Endothelial cell of umbilical vein (primary cell): Measurements from ENCODE around the gene KRT82. TPM values are rescaled to one million over a fixed set of nuclear protein-coding genes. Genes with fewer than 3 reads are reported as not detected.

Experiments used
- BruUV-seq: library from RNA; stranded (reverse); fragments of 400-500 nt; replicated peaks from 2 replicates; lab custom pipeline; 2021; lab: Mats Ljungman, UMichigan
- CTCF ChIA-PET: fragments of 300-600, 350-600 bp; sonication (Branson Sonifier 250); formaldehyde crosslinking; loops from one replicate; lab custom pipeline; 2021; ENCODE audit warnings: antibody characterized with exemption, inconsistent platforms; lab: Charles Lee
- POLR2A ChIA-PET: fragments of 300-600, 350-600 bp; sonication (Branson Sonifier 250); formaldehyde crosslinking; loops from one replicate; lab custom pipeline; 2021; ENCODE audit warnings: antibody characterized with exemption, inconsistent platforms; lab: Charles Lee
- DNase-seq: peaks from one replicate; pipeline ENCODE4 v3.0.0-alpha.2; 2011; ENCODE audit warnings: low read depth, low spot score
- FAIRE-seq: peaks from 2 replicates; lab custom pipeline; 2011; peaks lifted over from hg19 to GRCh38; lab: Jason Lieb, UNC
- H2AFZ ChIP-seq: 2 replicates; pipeline ENCODE4 v1.6.0; 2012; ENCODE audit warnings: low read depth, low read length, control low read depth, inconsistent platforms
- H3K27ac ChIP-seq: 2 replicates; pipeline ENCODE4 v1.5.1; 2011; ENCODE audit warnings: low read depth, mild to moderate bottlenecking, control low read depth, low read length, moderate library complexity; ENCODE audit not compliant: insufficient read depth
- H3K27me3 ChIP-seq, 2 experiments: 2 replicates each; pipeline versions ENCODE4 v1.6.0 to v1.6.1; 2011; ENCODE audit warnings: low read length in 2 of 2, mixed read lengths in 1 of 2; ENCODE audit not compliant: control insufficient read depth in 2 of 2, insufficient read depth in 2 of 2
- H3K36me3 ChIP-seq, 2 experiments: 2 replicates in 1 of 2; 3 replicates in 1 of 2; pipeline ENCODE4 v1.5.1; 2011; ENCODE audit warnings: low read length in 2 of 2, mild to moderate bottlenecking in 1 of 2, moderate library complexity in 1 of 2; ENCODE audit not compliant: control insufficient read depth in 2 of 2, insufficient read depth in 2 of 2; ENCODE audit errors: extremely low read depth in 1 of 2
- H3K4me1 ChIP-seq: 3 replicates; pipeline ENCODE4 v1.5.1; 2011; ENCODE audit warnings: mild to moderate bottlenecking, low read length; ENCODE audit not compliant: control insufficient read depth, insufficient read depth; ENCODE audit errors: extremely low read depth
- H3K4me2 ChIP-seq: 2 replicates; pipeline ENCODE4 v1.6.1; 2011; ENCODE audit warnings: low read length, control low read depth, mixed read lengths; ENCODE audit not compliant: insufficient read depth
- H3K4me3 ChIP-seq, 3 experiments: fragments of 200-600 bp in 1 of 3; sonication (generic), shearing (Covaris generic) in 1 of 3; replicated peaks in 1 of 3; 2 replicates each; pipeline ENCODE4 v1.5.1; 2011 to 2016; ENCODE audit warnings: control low read depth in 3 of 3, low read length in 3 of 3, mild to moderate bottlenecking in 2 of 3, inconsistent platforms in 1 of 3, low read depth in 1 of 3, moderate library complexity in 1 of 3; ENCODE audit not compliant: insufficient read depth in 1 of 3
- H3K79me2 ChIP-seq: 2 replicates; pipeline ENCODE4 v1.6.0; 2012; ENCODE audit warnings: low read length, inconsistent platforms; ENCODE audit not compliant: control insufficient read depth, insufficient read depth
- H3K9ac ChIP-seq: replicated peaks from 2 replicates; pipeline ENCODE3; 2011; ENCODE audit warnings: low read length, control low read depth; ENCODE audit not compliant: insufficient read depth; ENCODE audit errors: extremely low read depth
- H3K9me1 ChIP-seq: replicated peaks from 3 replicates; pipeline ENCODE4 v1.6.0; 2011; ENCODE audit warnings: mild to moderate bottlenecking, low read length; ENCODE audit not compliant: control insufficient read depth, insufficient read depth; ENCODE audit errors: extremely low read depth
- H3K9me3 ChIP-seq: replicated peaks from 2 replicates; pipeline ENCODE4 v1.5.1; 2012; ENCODE audit warnings: low read length, inconsistent platforms; ENCODE audit not compliant: control insufficient read depth, insufficient read depth
- H4K20me1 ChIP-seq: replicated peaks from 2 replicates; pipeline ENCODE3; 2011; ENCODE audit warnings: mild to moderate bottlenecking, low read length; ENCODE audit not compliant: control insufficient read depth, insufficient read depth; ENCODE audit errors: extremely low read depth
- CTCF ChIP-seq, 2 donors: IDR thresholded peaks; 1 replicate in 1 of 2; 2 replicates in 1 of 2; pipeline ENCODE4 v1.5.1; 2011; ENCODE audit warnings: low read length in 2 of 2, mild to moderate bottlenecking in 2 of 2, moderate library complexity in 2 of 2, control low read depth in 1 of 2, inconsistent platforms in 1 of 2, low read depth in 1 of 2; ENCODE audit not compliant: insufficient read depth in 1 of 2; ENCODE audit errors: extremely low read depth in 1 of 2
- EZH2 ChIP-seq: IDR thresholded peaks from 2 replicates; pipeline ENCODE4 v1.6.1; 2012; ENCODE audit warnings: borderline replicate concordance, low read depth, mild to moderate bottlenecking, moderate library complexity, low read length, inconsistent platforms; ENCODE audit not compliant: severe bottlenecking
- FOS ChIP-seq: IDR thresholded peaks from 2 replicates; pipeline ENCODE4 v1.6.1; 2011; ENCODE audit warnings: mild to moderate bottlenecking, low read length, moderate library complexity, borderline replicate concordance; ENCODE audit not compliant: insufficient read depth
- GATA2 ChIP-seq: IDR thresholded peaks from 2 replicates; pipeline ENCODE4 v1.7.0; 2011; ENCODE audit warnings: low read depth, mild to moderate bottlenecking, moderate library complexity, mixed read lengths, low read length; ENCODE audit not compliant: insufficient read length, insufficient read depth
- JUN ChIP-seq: IDR thresholded peaks from 2 replicates; pipeline ENCODE4 v1.6.1; 2011; ENCODE audit warnings: borderline replicate concordance, low read depth; ENCODE audit not compliant: insufficient read length, insufficient read depth
- MAX ChIP-seq: IDR thresholded peaks from 2 replicates; pipeline ENCODE4 v1.6.1; 2011; ENCODE audit not compliant: insufficient read depth, insufficient read length
- MYC ChIP-seq: IDR thresholded peaks from one replicate; pipeline ENCODE4 v1.6.1; 2011; ENCODE audit warnings: mild to moderate bottlenecking, low read depth, low read length
- POLR2A ChIP-seq: IDR thresholded peaks from 2 replicates; pipeline ENCODE4 v1.6.1; 2012; ENCODE audit warnings: low read depth, mild to moderate bottlenecking, control low read depth, low read length
- POLR2AphosphoS5 ChIP-seq: IDR thresholded peaks from 2 replicates; pipeline ENCODE4 v1.6.1; 2012; ENCODE audit warnings: low read depth, mild to moderate bottlenecking, control low read depth, low read length, moderate library complexity; ENCODE audit not compliant: insufficient read depth
- dilution Hi-C: fragments of 300-500 bp; cut with MboI; formaldehyde crosslinking; loops from one replicate; pipeline ENCODE4 v1.15.0; 2019; ENCODE audit warnings: low sequenced_read_pairs; ENCODE audit not compliant: extremely low pct_ligation_motif_present
- intact Hi-C: fragments of 100-400 bp; cut with micrococcal nuclease; formaldehyde crosslinking; loops from one replicate; pipeline ENCODE4 v1.10.0; 2022
- polyA plus RNA-seq, 4 experiments: library from polyadenylated mRNA; depleted of rRNA in 3 of 4; stranded (reverse) in 3 of 4; unstranded in 1 of 4; fragments of >200 nt; gene quantifications; 2 replicates each; pipeline versions ENCODE4 v1.2.1 to v1.2.3, GENCODE V29; 2011 to 2012; ENCODE audit warnings: missing spikeins in 1 of 4
- total RNA-seq: library from RNA; stranded (reverse); gene quantifications from 2 replicates; pipeline ENCODE4 v1.2.3, GENCODE V29; 2021

KRT82 gene
- total and polyA plus RNA-seq, 2 donors (not counting 3 experiments of a cell fraction or from before 2014, with no cell fraction given) = not detected

GRCh38 chr12:52454411-52455201 lies 48.5 kb upstream of the KRT82 start:
- Histone ChIP-seq H3K27me3 (peaks cover 7 to 9% of the 10 kb centered on the region in 2 experiments), H3K4me3 (no peak overlapping the region), H3K9me3 (no peaks in the 10 kb centered on the region), H3K4me1 (no peaks in the 10 kb centered on the region), H3K4me2 (no peak overlapping the region), H3K9ac (no peak overlapping the region), H3K9me1 (no peaks in the 10 kb centered on the region), H4K20me1 (no peaks in the 10 kb centered on the region), H2AFZ (no peak overlapping the region), H3K27ac (no peak overlapping the region), H3K36me3 (no peaks in the 10 kb centered on the region), H3K79me2 (no peaks in the 10 kb centered on the region)
- no peak for DNase-seq
- CTCF ChIA-PET = no interaction called here
- no peak for FAIRE-seq
- POLR2A ChIA-PET = no interaction called here
- TF ChIP-seq POLR2A (no peak), EZH2 (no peak), POLR2AphosphoS5 (no peak), GATA2 (no peak), MAX (no peak), MYC (no peak), FOS (no peak), CTCF (IDR thresholded peaks at IDR 0.05; ENCODE audit: extremely low read depth in 1 of 2, insufficient read depth in 1 of 2, low read depth in 1 of 2, low read length in 2 of 2) (no peak), JUN (no peak)
- BruUV-seq = no TSS peak
- intact Hi-C loops = no loop called here
- dilution Hi-C loops = no loop called here
